ENCODE data around the gene TMEM238L.

GRCh38 chr17:10745231-10745630 is 58.7 kb downstream of the TMEM238L start:
- TF ChIP-seq EP300 (IDR thresholded peaks at IDR 0.05) (no peak), POLR2A (IDR thresholded peaks at IDR 0.05) (no peak), CTCF (IDR thresholded peaks at IDR 0.05) (no peak)
